GM21529 (cell line): ENCODE measurements around the gene ARHGAP22.
"Not testable (repeated sequence)": the region's sequence is repeated elsewhere in the genome, so short reads cannot be mapped to it uniquely, and the experiment has no call there.

Source experiments
- ATAC-seq: cut with Tn5 transposase; IDR thresholded peaks from one replicate; pipeline ENCODE4 v1.9.1; 2021; ENCODE audit not compliant: unreplicated experiment

ARHGAP22 gene

GRCh38 chr10:48439031-48439430 is 165.8 kb downstream of the ARHGAP22 start:
- no peak for ATAC-seq

DNA sequence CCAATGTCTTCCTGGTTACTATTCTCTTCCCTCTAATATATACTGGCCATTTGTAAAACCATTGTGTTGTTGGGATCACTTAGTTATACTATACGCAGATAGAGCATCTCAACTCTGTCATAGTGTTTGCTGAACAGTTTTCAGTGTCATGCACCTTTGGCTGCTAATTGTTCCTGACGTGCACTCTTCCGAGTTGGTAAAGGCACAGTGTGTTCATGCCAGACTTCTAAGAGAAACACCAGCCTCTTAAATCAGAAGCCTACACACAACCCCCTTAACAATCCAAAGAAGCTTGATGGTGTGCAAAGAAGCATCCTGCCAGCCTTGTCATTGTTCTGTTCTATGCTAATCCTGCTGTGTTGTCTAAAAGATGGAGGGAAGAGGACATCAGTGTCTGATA is 167.3 kb downstream of the ARHGAP22 start:
- ATAC-seq = no peak

GRCh38 chr10:48431871-48432270 is 173.0 kb downstream of the ARHGAP22 start:
- ATAC-seq = no peak

- ATAC-seq = no peak
Observed at GRCh38 chr10:48430402-48430993, 174.4 kb downstream of the ARHGAP22 start.

- ATAC-seq = no peak
Observed at GRCh38 chr10:48429309-48429708, 175.6 kb downstream of the ARHGAP22 start.

GRCh38 chr10:48428896-48429295 is 176.0 kb downstream of the ARHGAP22 start:
- ATAC-seq = no peak

- ATAC-seq = no peak
Observed at GRCh38 chr10:48423884-48424283, 181.0 kb downstream of the ARHGAP22 start.

DNA sequence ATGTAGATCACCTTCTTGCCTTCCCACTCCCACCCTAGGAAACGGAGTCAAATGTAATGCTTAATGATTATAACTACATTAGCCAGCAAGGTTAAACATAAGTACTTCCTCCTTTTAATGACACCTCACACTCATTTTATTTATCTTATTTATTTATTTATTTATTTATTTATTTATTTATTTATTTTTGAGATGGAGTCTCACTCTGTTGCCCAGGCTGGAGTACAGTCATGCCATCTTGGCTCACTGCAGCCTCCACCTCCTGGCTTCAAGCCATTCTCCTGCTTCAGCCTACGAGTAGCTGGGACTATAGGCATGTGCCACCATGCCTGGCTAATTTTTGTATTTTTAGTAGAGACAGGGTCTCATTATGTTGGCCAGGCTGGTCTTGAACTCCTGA is 183.0 kb downstream of the ARHGAP22 start:
- ATAC-seq = not testable (repeated sequence)

DNA sequence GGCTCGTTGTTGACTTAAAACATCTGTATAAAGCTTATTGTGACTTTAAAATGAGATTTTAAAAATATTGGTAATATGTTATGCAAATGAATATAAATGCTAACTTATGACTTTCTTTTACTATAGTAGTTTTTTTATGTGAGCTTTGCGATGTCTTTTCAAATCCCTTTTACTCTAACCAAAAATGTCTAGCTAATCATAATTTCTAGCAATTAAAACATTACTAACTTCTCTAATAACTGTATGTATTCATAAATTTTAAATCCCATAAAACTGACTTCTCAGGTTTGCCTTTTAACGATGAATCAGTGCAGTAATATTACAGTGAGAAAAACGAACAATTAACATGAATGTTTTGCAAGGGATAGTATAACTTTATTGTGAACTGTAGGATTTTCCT is 185.2 kb downstream of the ARHGAP22 start:
- no peak for ATAC-seq

GRCh38 chr10:48418189-48418788 is 186.6 kb downstream of the ARHGAP22 start:
- no peak for ATAC-seq

GRCh38 chr10:48417374-48417773 is 187.5 kb downstream of the ARHGAP22 start:
- no peak for ATAC-seq

DNA sequence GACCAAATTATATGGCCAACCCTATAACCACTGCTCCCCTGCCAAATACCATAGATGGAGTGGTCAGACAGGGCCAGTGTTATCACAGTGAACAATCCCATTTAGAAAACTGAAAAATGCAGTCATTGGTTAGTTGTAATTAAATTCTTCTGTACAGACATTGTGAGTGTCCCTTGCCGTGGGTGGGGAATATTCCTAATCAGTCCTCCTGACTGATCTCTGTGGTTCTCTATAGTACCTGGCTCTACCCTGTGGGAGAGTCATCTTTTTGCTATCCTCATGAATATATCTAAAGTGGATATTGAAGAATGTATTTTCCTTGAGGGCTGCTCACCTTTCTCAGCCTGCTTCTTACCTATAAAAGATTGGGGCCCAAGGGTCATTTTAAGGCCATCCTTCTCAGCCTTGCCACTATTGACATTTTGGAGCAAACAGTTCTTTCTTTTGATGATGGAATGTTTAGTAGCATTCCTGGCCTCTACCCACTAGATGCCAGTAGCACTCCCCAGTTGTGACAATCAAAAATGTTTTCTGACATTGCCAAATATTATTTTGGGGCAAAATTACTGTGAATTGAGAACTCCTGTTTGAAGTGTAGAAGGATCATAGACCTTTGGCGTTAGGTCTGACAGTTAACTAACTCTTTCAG is 188.2 kb downstream of the ARHGAP22 start:
- no peak for ATAC-seq

DNA sequence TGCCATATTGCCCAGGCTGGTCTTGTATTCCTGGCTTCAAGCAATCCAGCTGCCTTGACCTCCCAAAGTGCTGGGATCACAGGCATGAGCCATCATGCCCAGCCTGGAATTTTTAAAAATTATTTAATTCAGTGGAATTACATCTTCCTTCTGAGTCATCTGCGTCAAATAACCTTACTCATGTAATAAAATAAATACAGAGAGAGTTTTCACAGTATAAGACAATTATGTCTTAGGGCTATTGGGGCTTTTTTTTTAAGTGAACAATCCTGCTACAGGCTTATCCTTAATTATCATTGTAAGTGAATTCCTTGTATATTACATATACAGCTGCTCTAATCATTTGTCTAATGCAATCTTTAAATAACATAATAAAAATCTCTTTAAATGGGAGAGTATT is 190.1 kb downstream of the ARHGAP22 start:
- ATAC-seq = no peak

GRCh38 chr10:48414160-48414559 is 190.7 kb downstream of the ARHGAP22 start:
- no peak for ATAC-seq

GRCh38 chr10:48412933-48413332 is 191.9 kb downstream of the ARHGAP22 start:
- no peak for ATAC-seq

GRCh38 chr10:48412081-48412480 is 192.8 kb downstream of the ARHGAP22 start:
- no peak for ATAC-seq

GRCh38 chr10:48411510-48411909 is 193.4 kb downstream of the ARHGAP22 start:
- no peak for ATAC-seq

GRCh38 chr10:48410503-48410902 is 194.4 kb downstream of the ARHGAP22 start:
- no peak for ATAC-seq

GRCh38 chr10:48406658-48407057 is 198.2 kb downstream of the ARHGAP22 start:
- ATAC-seq = no peak

DNA sequence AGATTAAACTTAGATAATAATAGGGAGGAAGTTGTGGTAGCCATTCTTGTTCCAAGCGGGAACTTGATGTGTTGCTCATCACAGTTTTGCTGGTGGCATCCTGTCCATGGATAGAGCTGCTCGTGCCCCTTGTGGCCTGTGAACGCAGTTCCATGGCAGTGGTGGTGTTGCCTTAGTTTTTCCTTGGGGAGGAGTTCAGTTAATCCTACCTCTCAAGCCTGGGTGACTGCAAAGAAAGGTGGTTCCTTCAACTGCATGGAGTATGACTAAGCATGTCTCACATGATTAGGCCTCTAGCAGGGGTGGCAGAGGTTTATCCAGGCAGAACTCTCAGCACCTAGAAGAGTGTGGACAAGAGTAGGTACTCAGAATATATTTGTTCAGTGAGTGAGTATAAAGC is 198.7 kb downstream of the ARHGAP22 start:
- no peak for ATAC-seq

DNA sequence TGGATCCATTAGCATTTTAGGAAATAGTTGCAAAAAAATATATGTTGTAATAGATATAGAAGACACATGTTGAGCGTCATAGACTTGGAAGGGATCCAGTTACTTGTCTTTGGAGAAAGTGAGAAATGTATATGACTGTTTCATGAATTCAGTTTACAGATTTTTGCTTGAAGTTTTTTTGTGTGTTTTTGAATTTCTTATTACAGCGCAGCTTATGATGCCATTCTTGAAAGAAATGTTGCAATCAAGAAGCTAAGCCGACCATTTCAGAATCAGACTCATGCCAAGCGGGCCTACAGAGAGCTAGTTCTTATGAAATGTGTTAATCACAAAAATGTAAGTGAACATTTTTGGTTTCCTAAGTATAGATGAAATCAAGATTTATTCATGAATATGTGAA is 200.2 kb downstream of the ARHGAP22 start:
- no peak for ATAC-seq

DNA sequence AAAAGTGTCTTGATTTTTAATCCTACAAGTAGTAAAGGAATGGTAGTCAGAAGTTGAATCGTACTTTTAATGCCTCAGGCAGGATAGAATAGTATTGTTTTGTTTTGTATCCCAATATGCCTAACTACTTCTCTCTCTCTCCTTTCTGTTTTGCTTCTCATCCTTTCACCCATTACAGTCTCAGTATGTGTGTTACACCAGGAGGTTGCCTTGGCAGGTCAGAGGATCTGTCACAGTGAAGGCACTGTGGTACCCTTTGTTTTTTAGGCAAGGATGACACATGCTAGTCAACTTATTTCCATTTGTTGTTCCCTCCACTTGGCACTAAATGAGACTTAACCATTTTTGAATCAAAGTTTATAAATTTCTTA is 204.0 kb downstream of the ARHGAP22 start:
- ATAC-seq = no peak
